WTC11 (cell line): Measurements from ENCODE around the gene TEK.

Experiments
- ATF1 ChIP-seq: sonication (generic); formaldehyde crosslinking; IDR thresholded peaks from 2 replicates; pipeline ENCODE4 v1.8.1; 2023; ENCODE audit warnings: mild to moderate bottlenecking, moderate library complexity, missing genetic modification reagents
- CTCF ChIP-seq: fragments of 200-600 bp; IDR thresholded peaks from 2 replicates; pipeline ENCODE4 v1.8.0; 2022; ENCODE audit warnings: antibody characterized with exemption
- ESRRA ChIP-seq: sonication (generic); formaldehyde crosslinking; IDR thresholded peaks from 2 replicates; pipeline ENCODE4 v1.8.1; 2022; ENCODE audit warnings: mild to moderate bottlenecking, missing genetic modification reagents, borderline replicate concordance
- GABPB1 ChIP-seq: sonication (generic); formaldehyde crosslinking; IDR thresholded peaks from 2 replicates; pipeline ENCODE4 v1.8.1; 2023; ENCODE audit warnings: mild to moderate bottlenecking, missing genetic modification reagents
- SP1 ChIP-seq: sonication (generic); formaldehyde crosslinking; conservative IDR thresholded peaks from 2 replicates; pipeline ENCODE4 v1.8.1; 2022; ENCODE audit warnings: missing genetic modification reagents
- TF ChIP-seq, protein P1 (sequence below): sonication (generic); formaldehyde crosslinking; IDR thresholded peaks from 2 replicates; pipeline ENCODE4 v1.8.1; 2023; ENCODE audit warnings: mild to moderate bottlenecking, missing genetic modification reagents
- TF ChIP-seq, protein P2 (sequence below): sonication (generic); formaldehyde crosslinking; IDR thresholded peaks from 2 replicates; pipeline ENCODE4 v1.8.1; 2022; ENCODE audit warnings: missing genetic modification reagents, borderline replicate concordance

DNA sequence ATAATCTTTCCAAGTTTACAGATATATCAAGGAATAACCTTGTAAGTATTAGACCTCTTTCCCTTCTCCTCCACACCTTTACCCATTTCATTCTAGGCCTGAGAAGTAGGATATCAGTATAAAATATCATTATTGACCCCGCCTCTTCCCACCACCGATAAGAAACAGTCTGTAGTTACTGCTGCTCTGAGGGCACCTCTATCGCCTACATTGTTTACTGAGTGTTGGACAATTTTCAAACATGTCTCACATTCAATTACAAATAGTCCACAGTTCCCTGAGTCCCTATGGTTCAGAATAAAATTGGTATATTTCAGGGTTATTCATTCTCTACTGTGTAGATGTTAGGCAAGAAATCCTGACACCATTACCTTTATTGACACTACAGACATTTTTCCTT lies 73.4 kb downstream of the TEK start:
- TF ChIP-seq CTCF (no peak), ESRRA (CRISPR knock-in tag) (no peak), ATF1 (CRISPR knock-in tag) (no peak), GABPB1 (no peak), SP1 (CRISPR knock-in tag) (no peak)
- TF ChIP-seq, protein P1, sequence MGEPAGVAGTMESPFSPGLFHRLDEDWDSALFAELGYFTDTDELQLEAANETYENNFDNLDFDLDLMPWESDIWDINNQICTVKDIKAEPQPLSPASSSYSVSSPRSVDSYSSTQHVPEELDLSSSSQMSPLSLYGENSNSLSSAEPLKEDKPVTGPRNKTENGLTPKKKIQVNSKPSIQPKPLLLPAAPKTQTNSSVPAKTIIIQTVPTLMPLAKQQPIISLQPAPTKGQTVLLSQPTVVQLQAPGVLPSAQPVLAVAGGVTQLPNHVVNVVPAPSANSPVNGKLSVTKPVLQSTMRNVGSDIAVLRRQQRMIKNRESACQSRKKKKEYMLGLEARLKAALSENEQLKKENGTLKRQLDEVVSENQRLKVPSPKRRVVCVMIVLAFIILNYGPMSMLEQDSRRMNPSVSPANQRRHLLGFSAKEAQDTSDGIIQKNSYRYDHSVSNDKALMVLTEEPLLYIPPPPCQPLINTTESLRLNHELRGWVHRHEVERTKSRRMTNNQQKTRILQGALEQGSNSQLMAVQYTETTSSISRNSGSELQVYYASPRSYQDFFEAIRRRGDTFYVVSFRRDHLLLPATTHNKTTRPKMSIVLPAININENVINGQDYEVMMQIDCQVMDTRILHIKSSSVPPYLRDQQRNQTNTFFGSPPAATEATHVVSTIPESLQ: no peak
- TF ChIP-seq, protein P2, sequence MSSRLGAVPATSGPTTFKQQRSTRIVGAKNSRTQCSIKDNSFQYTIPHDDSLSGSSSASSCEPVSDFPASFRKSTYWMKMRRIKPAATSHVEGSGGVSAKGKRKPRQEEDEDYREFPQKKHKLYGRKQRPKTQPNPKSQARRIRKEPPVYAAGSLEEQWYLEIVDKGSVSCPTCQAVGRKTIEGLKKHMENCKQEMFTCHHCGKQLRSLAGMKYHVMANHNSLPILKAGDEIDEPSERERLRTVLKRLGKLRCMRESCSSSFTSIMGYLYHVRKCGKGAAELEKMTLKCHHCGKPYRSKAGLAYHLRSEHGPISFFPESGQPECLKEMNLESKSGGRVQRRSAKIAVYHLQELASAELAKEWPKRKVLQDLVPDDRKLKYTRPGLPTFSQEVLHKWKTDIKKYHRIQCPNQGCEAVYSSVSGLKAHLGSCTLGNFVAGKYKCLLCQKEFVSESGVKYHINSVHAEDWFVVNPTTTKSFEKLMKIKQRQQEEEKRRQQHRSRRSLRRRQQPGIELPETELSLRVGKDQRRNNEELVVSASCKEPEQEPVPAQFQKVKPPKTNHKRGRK: no peak
